ENCODE data around the gene CC2D1A.
"Not testable (repeated sequence)": the region's sequence is repeated elsewhere in the genome, so short reads cannot be mapped to it uniquely, and the experiment has no call there.

CC2D1A gene

DNA sequence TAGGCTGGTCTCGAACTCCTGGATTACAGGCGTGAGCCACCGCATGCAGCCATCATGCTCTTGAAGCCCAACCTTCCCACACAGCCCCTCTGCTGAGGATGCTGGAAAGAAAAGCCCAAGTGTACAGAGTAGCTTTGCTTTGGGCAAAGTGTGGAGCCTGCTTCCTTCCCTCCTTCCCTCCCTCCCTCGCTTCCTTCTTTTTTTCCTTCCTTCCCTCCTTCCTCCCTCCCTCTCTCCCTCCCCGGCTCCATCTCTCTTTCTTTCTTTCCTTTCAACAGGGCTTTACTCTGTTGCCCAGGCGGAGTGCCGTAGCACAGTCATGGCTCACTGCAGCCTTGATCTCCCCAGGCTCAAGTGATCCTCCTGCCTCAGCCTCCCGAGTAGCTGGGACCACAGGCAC, 2.7 kb downstream of the CC2D1A start:
- no peak for DNase-seq (ENCODE audit: low spot score)

DNA sequence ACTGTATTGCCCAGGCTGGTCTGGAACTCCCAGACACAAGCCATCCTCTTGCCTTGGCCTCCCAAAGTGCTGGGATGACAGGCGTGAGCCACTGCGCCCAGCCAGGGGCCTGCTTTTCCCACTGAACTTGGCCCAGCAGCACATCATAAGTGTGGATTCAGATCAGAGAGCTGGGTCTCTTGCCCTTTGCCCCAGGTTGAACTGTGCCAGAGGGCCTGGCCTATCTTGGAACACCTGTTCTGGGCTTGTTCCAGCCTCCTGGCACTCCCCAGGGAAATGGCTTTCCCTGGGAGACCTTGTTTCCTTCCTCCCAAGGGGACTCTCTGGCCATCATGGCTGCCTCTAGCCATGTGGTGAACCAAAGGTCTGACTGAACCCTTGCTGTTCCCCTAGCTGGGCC, 3.4 kb downstream of the CC2D1A start:
- DNase-seq (ENCODE audit: low spot score), result no peak

- no peak for DNase-seq (ENCODE audit: low spot score)
These were observed 7.4 kb downstream of the CC2D1A start for GRCh38 chr19:13913352-13913751.

GRCh38 chr19:13914777-13915176, 8.8 kb downstream of the CC2D1A start:
- no peak for DNase-seq (ENCODE audit: low spot score)

- DNase-seq (ENCODE audit: low spot score), result no peak
These were observed 11.9 kb downstream of the CC2D1A start for GRCh38 chr19:13917888-13918406.

DNA sequence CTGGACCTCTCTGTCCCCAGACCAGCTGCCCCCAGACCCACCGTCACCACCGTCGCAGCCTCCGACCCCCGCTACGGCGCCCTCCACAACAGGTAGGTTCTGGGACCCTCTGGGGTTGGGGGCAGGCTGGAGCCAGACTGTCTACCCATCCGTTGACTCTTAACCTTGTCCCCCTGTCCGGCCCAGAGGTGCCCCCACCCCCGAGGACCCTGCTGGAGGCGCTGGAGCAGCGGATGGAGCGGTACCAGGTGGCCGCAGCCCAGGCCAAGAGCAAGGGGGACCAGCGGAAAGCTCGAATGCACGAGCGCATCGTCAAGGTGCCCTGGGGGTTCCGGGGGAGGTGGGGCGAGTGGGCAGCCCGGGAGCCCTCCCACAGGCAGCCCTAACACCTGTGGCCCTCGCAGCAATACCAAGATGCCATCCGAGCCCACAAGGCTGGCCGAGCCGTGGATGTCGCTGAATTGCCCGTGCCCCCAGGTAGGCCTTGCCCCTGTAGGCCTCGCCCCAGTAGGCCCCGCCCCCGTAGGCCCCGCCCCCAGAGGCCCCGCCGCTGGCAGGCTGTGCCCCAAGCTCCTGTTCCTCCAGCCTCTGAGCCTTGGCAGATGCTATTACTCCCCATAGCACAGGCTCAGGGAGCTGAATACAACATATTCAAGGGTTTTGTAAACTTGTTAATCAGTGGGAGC, 12.9 kb downstream of the CC2D1A start:
- no peak for DNase-seq (ENCODE audit: low spot score)

DNA sequence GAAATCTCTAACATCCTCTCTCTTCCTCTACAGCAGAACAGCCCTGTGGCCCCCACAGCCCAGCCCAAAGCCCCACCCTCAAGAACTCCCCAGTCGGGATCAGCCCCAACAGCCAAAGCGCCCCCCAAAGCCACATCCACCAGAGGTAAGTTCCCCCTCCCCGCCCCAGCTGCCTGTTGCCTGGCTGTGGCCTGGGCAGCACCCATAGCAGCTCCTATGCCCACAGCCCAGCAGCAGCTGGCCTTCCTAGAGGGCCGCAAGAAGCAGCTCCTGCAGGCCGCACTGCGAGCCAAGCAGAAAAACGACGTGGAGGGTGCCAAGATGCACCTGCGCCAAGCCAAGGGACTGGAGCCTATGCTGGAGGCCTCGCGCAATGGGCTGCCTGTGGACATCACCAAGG, 14.5 kb downstream of the CC2D1A start:
- DNase-seq (ENCODE audit: low spot score), result no peak

DNA sequence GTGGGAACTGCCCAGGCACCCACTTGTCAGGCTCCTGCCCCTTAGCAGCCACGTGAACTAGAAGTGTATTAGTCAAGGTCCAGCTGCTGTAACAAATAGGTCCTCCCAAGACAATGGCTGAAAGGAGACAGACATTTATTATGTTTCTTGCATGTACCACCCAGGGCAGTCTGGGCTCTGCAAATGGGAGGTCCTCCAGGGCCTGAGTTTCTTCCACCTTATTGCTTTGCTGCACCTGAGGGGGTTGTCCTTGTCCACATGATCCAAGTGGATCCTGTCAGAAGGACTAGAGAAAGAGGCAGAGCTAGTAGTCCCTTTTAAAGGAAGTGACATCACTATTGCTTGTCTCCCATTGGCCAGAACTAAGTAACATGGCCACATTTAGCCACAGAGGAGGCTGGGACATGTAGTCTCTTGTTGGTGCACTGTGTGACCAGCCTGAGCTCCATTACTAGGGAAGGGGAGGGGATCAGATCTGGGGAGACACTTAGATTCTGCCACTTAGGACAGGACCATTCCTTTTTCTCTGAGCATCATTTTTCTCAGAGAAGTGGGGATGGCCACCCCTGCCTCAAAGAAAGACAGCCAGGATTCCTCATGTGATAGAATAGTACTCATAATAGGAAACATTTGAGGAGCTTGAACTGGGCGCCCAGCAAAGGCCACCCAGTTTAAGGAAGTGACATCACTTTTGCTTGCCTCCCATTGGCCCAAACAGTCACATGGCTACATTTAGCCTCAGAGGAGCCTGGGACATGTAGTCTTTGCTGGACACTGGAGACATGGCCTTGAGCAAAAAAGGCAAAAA, 15.1 kb downstream of the CC2D1A start:
- no peak for DNase-seq (ENCODE audit: low spot score)

DNA sequence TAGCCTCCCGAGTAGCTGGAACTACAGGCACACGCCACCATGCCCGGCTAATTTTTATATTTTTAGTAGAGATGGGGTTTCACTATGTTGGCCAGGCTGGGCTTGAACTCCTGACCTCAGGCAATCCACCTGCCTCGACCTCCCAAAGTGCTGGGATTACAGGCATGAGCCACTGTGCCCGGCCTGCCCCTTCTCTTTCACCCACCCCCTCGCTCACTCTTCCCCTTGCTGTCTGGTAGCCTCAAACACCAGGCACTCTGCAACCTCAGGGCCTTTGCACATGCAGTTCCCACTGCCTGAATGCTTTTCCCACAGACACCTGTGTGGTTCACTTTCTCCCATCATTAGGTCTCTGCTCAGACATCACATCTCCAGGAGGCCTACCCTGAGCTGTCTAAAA, 16.1 kb downstream of the CC2D1A start:
- DNase-seq (ENCODE audit: low spot score), result not testable (repeated sequence)

GRCh38 chr19:13923194-13923987, 17.4 kb downstream of the CC2D1A start:
- DNase-seq (ENCODE audit: low spot score), result no peak

DNA sequence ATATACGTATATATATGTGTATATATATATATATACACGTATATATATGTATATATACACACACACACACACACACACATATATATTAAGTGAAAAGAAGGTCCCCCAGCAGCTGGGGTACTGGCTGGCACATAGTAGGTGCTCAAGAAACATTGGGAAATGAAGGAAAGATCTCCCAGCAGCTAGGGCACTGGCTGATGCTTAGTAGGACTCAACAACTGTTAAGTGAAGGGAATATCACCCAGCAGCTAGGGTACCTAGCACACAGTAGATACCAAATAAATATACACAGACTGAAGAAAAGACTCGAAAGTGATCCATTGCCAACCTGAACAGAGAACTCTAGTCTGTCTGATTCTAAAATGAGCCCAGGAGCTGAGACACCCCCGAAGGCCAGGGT, 20.0 kb downstream of the CC2D1A start:
- no peak for DNase-seq (ENCODE audit: low spot score)

DNA sequence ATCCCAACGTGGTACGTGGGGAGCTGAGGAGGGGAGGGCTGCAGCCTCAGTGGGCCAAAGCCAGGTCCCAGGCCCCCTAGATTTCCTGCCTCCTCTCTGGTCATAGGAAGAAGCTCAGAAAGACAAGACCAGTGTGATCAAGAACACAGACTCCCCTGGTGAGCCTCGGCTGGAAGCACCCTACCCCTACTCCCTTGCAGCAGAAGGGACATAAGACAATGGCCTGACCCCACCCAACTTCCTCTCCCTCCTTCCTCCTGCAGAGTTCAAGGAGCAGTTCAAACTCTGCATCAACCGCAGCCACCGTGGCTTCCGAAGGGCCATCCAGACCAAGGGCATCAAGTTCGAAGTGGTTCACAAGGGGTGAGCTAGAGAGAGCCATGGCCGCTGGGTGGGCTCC, 20.7 kb downstream of the CC2D1A start:
- no peak for DNase-seq (ENCODE audit: low spot score)

GRCh38 chr19:13929340-13929739, 23.3 kb downstream of the CC2D1A start:
- no peak for DNase-seq (ENCODE audit: low spot score)

DNA sequence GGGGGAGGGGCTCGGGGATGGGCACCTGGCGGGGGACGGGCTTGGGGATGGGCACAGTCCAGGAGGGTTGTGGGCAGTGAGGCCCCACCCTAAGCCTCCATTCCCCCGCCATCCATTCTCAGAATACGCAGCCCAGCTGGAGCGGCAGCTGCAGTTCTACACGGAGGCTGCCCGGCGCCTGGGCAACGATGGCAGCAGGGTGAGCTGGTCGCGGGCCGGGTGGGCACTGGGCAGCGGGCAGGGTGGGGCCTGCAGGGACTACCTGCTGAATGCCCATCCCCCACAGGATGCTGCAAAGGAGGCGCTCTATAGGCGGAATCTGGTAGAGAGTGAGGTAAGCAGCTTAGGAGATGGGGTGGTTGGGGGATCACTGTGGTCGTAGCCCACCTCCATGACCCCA, 24.0 kb downstream of the CC2D1A start:
- DNase-seq (ENCODE audit: low spot score), result no peak

DNA sequence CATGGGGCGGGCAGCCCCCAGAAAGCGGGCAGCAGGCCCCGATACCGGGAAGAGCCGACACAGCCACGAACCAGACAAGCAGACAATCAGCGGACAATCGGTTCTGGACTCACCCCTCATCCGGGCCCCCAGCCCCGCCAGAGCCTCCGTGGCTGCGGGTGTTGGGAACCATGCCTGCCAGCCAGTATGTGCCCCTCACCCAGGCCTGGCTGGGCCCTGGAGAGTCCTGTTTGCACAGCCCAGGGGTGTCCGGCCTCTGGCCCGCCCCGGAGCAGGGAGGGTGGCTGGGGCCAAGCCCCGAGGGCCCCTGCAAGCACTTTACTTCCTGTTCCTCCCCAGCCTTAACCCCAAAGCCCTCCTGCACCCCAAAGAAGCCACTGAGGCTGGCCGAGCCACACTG, 24.4 kb downstream of the CC2D1A start:
- DNase-seq (ENCODE audit: low spot score), result no peak

DNA sequence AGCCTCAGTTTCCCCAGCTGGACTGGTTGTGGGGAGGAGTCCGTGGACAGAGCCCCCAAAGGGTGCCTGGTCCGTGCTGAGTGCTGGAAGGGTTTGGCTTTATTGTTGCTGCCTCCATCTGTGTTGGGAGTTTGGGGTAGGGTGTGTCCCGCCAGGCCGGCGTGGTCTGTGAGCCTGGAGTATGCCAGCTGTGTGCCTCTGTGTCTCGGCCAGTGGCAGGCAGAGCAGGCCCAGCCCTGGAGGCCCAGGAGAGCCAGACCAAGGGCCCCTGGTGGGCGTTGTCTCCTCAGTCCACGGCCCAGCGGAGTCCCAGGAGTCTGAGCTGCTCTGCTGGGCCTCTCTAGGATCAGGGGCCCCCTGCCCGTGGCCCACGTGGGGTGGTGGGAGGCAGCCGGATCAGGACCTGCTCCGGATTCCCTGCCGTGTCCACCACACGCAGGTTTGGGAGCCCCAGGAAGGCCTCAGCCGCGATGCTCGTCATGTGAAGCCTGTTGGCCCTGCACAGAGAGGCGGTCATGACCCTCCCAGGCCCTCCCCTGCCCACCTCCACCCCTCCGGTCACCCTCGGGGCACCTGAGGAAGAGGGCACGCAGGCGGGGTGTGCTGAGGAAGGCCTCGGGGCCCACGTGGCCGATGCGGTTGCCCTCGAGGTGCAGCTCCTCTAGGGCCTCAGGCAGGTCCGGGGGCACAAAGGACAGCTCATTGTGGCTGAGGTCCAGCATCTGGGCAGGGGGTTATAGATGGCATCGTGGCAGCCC, 25.6 kb downstream of the CC2D1A start:
- no peak for DNase-seq (ENCODE audit: low spot score)

GRCh38 chr19:13932149-13932637, 26.2 kb downstream of the CC2D1A start:
- no peak for DNase-seq (ENCODE audit: low spot score)

GRCh38 chr19:13932911-13933393, 27.0 kb downstream of the CC2D1A start:
- DNase-seq (ENCODE audit: low spot score), result no peak

- DNase-seq (ENCODE audit: low spot score), result no peak
These were observed 28.7 kb downstream of the CC2D1A start for GRCh38 chr19:13934785-13935109.

DNA sequence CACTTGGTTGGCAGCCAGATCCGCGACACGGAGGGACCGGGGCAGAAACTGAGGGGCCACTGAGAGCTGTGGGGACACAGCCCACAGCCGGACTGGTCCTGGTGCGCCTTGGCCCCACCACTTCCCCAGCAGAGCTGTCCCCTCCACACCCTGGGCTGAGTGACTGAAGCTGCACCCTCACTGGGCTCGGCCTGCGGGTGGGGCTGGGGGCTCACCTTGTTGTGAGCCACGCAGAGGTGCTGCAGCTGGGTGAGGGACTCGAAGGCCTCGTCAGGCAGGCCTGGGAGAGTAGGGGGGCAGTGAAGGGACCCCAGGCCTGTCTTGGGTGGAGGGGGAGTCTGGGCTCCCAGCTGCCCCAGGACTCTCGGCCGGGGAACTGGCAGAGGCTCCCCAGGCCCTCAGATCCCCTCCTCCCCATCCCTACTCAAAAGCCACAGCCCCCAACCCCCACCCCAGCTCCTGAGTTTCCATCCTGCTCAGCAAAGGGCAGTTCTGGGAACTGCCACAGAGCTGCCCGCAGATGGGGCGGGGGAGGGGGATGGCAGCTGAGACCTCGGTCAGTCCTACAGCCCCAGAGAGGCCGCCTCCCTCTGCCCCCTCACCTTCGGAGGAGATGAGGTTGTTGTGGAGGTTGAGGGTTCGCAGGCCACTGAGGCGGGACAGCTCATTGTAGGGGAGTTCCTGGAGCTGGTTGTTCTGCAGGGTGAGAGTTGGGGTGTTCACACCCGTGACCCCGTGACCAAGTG, 29.9 kb downstream of the CC2D1A start:
- no peak for DNase-seq (ENCODE audit: low spot score)
